HG02759 (cell line): ENCODE data around the gene RNF14.

Experiments used
- ATAC-seq: cut with Tn5 transposase; IDR thresholded peaks from one replicate; pipeline ENCODE4 v1.9.1; 2021; ENCODE audit warnings: mild to moderate bottlenecking, moderate library complexity; ENCODE audit not compliant: unreplicated experiment

RNF14 gene

GRCh38 chr5:141947316-141947715 is 21.6 kb upstream of the RNF14 start:
- no peak for ATAC-seq

- no peak for ATAC-seq
These were observed 20.1 kb upstream of the RNF14 start for GRCh38 chr5:141948812-141949211.

- ATAC-seq: no peak
These were observed 19.4 kb upstream of the RNF14 start for GRCh38 chr5:141949511-141949910.

GRCh38 chr5:141950207-141951005 is 18.5 kb upstream of the RNF14 start:
- no peak for ATAC-seq

- peak; percentile 90 for ATAC-seq
These were observed 17.5 kb upstream of the RNF14 start for GRCh38 chr5:141951332-141951781.

- no peak for ATAC-seq
These were observed 16.9 kb upstream of the RNF14 start for GRCh38 chr5:141952020-141952419.

- ATAC-seq: no peak
These were observed 14.7 kb upstream of the RNF14 start for GRCh38 chr5:141954194-141954593.

GRCh38 chr5:141957367-141957996 is 11.4 kb upstream of the RNF14 start:
- ATAC-seq: no peak

GRCh38 chr5:141958113-141958512 is 10.8 kb upstream of the RNF14 start, which contains the start of gene PCDH12:
PCDH12 (minus strand) TSS chr5:141958202; CDS start chr5:141957851, 351 bp downstream.
- no peak for ATAC-seq

GRCh38 chr5:141958546-141959172 is 10.2 kb upstream of the RNF14 start:
- no peak for ATAC-seq

GRCh38 chr5:141960018-141960417 is 8.9 kb upstream of the RNF14 start:
- ATAC-seq: no peak

- ATAC-seq: peak; percentile 95
These were observed 8.2 kb upstream of the RNF14 start for GRCh38 chr5:141960449-141961323.

- no peak for ATAC-seq
These were observed 7.4 kb upstream of the RNF14 start for GRCh38 chr5:141961466-141961865.

GRCh38 chr5:141963701-141964100 is 5.2 kb upstream of the RNF14 start:
- ATAC-seq: no peak

GRCh38 chr5:141965071-141965470 is 3.8 kb upstream of the RNF14 start:
- ATAC-seq: no peak

- no peak for ATAC-seq
These were observed 2.5 kb upstream of the RNF14 start for GRCh38 chr5:141966275-141966962.

GRCh38 chr5:141966963-141967333 is 2.0 kb upstream of the RNF14 start:
- no peak for ATAC-seq

- peak; percentile 53 for ATAC-seq
These were observed 1.2 kb downstream of the RNF14 start for GRCh38 chr5:141969783-141970771.
